Body of pancreas (tissue), 4 donors: Measurements from ENCODE around the gene CFAP299.

Experiments
- CTCF ChIP-seq, 7 experiments: fragments of 450-650 bp in 4 of 7; fragments of 200-600 bp in 3 of 7; sonication (generic) in 3 of 7; IDR thresholded peaks; one replicate each; pipeline ENCODE4 v1.5.1; 2016 to 2019; ENCODE audit warnings: antibody characterized with exemption in 7 of 7
- POLR2A ChIP-seq, 3 donors: fragments of 450-650 bp; IDR thresholded peaks; one replicate each; pipeline ENCODE4 v1.6.1; 2016; ENCODE audit warnings: antibody characterized with exemption in 3 of 3, mild to moderate bottlenecking in 2 of 3

DNA sequence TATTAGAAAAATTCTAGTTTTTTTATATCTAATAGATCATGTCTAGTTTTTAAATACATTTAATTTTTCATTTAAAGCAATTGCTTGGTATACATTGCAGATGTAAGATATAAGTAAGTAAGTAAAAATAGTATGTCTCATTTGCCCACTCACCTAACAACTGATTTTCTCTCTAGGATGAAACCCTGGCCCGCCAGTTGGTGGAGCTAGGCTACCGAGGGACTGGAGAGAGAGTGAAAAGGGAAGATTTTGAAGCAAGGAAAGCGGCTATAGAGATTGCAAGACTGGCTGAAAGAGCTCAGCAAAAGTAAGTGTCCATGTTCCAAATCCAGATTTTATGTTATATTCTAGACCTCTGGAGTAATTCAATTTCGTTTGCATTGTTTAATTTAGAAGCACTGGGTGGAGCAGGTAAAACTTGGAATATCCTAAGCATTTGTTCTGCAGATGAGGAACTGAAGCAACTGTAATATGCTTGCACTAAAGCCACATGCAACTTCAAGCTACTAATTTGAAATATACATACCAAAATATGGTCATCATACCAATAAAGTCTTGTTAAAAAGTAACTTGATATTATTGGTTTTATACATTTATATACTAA, 27.1 kb downstream of the CFAP299 start:
- TF ChIP-seq POLR2A (IDR thresholded peaks at IDR 0.05), result no peak
- peak in 5 of 7 experiments; percentile 5 to 35 (median 17) for TF ChIP-seq CTCF (IDR thresholded peaks at IDR 0.05)
